ENCODE data around the gene PSME3. TPM values are rescaled to one million over a fixed set of nuclear protein-coding genes. Genes with fewer than 3 reads are reported as not detected.
A peak's percentile ranks its signal among the peaks of the same experiment; 100 is the strongest.

The PSME3 gene
- total RNA-seq, 2 donors from 2014 or later = 41.2 to 51.6 TPM

DNA sequence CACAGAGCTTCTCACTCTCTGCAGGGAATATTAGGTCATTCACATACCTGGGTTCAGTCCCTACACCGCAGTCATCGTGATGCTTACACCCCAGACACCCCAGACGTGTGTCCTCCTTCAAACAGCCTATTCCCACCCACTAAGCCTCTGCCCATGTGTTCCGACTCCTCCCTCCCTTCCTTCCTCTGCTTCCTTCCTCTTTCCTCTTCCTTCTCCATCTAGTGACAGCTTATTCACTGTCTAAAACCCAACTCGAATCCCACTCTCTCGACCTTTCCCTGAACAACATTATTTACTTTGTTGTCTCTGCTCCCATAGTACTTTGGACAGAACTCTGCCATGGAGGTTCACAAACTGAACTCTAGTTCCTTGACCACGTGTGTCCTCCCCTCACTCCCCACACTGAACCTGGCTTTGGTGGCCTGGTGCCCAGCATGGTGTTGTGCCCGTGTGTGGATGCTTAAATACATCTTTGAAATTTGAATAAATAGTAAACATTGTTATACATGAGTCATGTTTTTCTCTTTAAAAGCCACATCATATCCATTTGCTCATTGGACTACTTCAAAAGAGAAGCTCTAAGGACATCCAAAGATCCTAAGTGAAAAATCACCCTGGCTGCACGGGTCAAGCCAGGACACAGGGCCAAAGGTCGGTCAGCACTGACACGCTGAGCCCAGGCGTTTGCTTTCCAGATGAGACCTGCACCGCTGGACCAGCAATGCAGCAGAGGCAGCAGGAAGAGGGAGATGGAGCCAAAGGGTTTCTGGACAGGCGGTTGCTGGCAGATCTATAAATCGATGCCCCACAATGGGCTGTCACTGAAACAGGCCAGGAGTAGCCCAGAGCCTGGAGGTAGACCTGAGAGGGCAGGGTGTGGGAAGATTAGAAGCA is 53.3 kb downstream of the PSME3 start:
- Histone ChIP-seq H3K36me3 (replicated peaks in 1 of 2; ENCODE audit: insufficient read depth in 1 of 2, low read depth in 2 of 2) (no peaks in the 10 kb centered on the region), H3K4me3 (no peak overlapping the region), H3K4me1 (peaks cover 24% of the 10 kb centered on the region), H3K9me3 (no peaks in the 10 kb centered on the region), H3K27ac (peak overlapping the region in 2 of 4 donors; percentile 8 to 10), H3K27me3 (no peaks in the 10 kb centered on the region)
- no peak for TF ChIP-seq POLR2A (IDR thresholded peaks at IDR 0.05)
- TF ChIP-seq, protein P1, sequence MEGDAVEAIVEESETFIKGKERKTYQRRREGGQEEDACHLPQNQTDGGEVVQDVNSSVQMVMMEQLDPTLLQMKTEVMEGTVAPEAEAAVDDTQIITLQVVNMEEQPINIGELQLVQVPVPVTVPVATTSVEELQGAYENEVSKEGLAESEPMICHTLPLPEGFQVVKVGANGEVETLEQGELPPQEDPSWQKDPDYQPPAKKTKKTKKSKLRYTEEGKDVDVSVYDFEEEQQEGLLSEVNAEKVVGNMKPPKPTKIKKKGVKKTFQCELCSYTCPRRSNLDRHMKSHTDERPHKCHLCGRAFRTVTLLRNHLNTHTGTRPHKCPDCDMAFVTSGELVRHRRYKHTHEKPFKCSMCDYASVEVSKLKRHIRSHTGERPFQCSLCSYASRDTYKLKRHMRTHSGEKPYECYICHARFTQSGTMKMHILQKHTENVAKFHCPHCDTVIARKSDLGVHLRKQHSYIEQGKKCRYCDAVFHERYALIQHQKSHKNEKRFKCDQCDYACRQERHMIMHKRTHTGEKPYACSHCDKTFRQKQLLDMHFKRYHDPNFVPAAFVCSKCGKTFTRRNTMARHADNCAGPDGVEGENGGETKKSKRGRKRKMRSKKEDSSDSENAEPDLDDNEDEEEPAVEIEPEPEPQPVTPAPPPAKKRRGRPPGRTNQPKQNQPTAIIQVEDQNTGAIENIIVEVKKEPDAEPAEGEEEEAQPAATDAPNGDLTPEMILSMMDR (IDR thresholded peaks at IDR 0.05) = no peak
- intact Hi-C loops (cut with DNase I) = no loop called here
- DNase-seq (no peak), ATAC-seq (no peak)
- 47 to 58% methylated on average over 14 to 15 of the region's 15 CpGs for WGBS, 2 donors

DNA sequence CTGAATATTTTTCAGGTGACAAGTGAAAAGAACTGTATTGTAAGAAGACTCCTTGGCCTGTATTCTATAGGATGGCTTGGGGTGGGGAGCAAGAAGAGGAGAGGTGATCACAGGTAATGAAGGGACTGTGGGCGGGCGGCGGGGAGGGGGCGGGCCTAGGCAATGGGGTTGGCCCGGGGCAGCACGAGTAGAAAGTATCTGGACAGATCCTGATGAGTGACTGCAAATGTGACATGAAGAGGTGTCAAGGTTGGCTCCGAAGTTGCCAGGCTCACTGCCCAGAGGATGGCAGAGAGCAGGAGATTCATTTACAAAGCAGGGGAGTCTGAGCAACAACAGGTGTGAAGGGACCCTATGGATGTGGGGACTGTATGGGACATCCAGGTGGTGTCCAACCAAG is 56.6 kb downstream of the PSME3 start:
- H3K4me3 ChIP-seq = no peak overlapping the region
- H3K27ac ChIP-seq = no peak overlapping the region
- 81 to 82% methylated on average over 7 of the region's 7 CpGs for WGBS, 2 donors
- no peaks in the 10 kb centered on the region for H3K36me3 ChIP-seq (replicated peaks in 1 of 2; ENCODE audit: insufficient read depth in 1 of 2, low read depth in 2 of 2)
- no peaks in the 10 kb centered on the region for H3K27me3 ChIP-seq
- no peaks in the 10 kb centered on the region for H3K9me3 ChIP-seq
- intact Hi-C loops (cut with DNase I) = no loop called here
- H3K4me1 ChIP-seq = peaks cover 55% of the 10 kb centered on the region
- no peak for ATAC-seq
- TF ChIP-seq POLR2A (IDR thresholded peaks at IDR 0.05) = no peak
- TF ChIP-seq, protein P1 (IDR thresholded peaks at IDR 0.05) = no peak
- DNase-seq = no peak

DNA sequence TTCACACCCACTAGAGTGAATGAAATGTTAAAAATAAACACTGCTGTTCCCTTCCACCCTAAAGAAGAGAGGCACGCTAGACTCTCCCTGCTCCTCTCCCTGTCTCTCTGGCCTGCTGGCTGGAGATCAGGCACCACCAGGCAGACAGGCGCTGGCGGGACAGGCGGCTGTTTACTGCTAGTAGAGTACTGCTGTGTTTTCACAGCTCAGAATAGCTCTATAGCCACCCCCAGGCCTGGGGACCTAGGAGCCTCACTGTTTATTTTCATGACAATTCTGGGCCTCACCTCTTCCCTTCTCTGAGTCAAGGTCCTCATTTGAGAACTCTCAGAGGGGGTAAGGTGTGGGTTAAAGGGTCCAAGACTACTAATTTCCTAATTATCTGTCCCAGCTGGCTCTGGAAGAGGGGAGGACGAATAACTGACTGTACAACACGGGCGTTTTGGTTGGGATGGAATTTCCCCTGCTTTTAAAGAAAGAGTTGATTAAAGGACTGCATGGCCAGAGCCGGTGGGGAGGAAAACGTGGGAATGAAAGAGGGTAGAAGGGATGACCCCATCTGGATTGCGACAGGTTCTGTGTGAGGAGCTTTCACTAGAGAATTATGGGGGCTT is 58.4 kb downstream of the PSME3 start:
- H3K27me3 ChIP-seq = no peaks in the 10 kb centered on the region
- H3K27ac ChIP-seq = peak overlapping the region; percentile 23 to 94 (median 52)
- TF ChIP-seq, protein P1 (IDR thresholded peaks at IDR 0.05) = no peak
- no peak for TF ChIP-seq POLR2A (IDR thresholded peaks at IDR 0.05)
- H3K9me3 ChIP-seq = no peaks in the 10 kb centered on the region
- H3K36me3 ChIP-seq (replicated peaks in 1 of 2; ENCODE audit: insufficient read depth in 1 of 2, low read depth in 2 of 2) = no peaks in the 10 kb centered on the region
- intact Hi-C loops (cut with DNase I) = no loop called here
- H3K4me3 ChIP-seq = no peak overlapping the region
- H3K4me1 ChIP-seq = peaks cover 61% of the 10 kb centered on the region
- 40 to 53% methylated on average over 10 of the region's 10 CpGs for WGBS, 2 donors
- ATAC-seq = no peak
- DNase-seq = peak in 3 of 4 donors; percentile 47 to 50 (median 50)

DNA sequence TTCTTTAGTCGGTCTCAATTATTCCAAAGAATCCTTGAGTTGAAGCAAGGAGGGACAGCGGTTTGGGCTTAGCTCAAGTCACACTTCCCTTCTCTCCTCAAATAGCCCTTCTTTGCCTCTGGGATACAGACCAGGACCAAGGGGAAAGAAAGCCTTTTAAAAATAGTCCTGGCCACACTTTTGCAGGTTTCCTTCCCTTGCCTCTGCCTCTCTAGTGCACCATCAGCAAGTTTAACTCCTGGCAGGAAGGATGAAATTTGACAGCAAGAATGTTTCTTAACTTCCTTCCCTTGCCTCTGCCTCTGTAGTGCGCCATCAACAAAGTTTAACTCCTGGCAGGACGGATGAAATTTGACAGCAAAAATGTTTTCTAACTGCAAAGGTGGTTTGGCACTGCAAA is 60.2 kb downstream of the PSME3 start:
- H3K27me3 ChIP-seq = no peaks in the 10 kb centered on the region
- ATAC-seq (no peak), DNase-seq (no peak)
- intact Hi-C loops (cut with DNase I) = no loop called here
- H3K36me3 ChIP-seq (replicated peaks in 1 of 2; ENCODE audit: insufficient read depth in 1 of 2, low read depth in 2 of 2) = no peaks in the 10 kb centered on the region
- H3K27ac ChIP-seq = peak overlapping the region; percentile 74 to 94 (median 86)
- no peak overlapping the region for H3K4me3 ChIP-seq
- no peaks in the 10 kb centered on the region for H3K9me3 ChIP-seq
- TF ChIP-seq, protein P1 (IDR thresholded peaks at IDR 0.05) = no peak
- no peak for TF ChIP-seq POLR2A (IDR thresholded peaks at IDR 0.05)
- H3K4me1 ChIP-seq = peaks cover 50% of the 10 kb centered on the region
- 37 to 42% methylated on average over 4 of the region's 4 CpGs for WGBS, 2 donors

Small RNA genes lying within 50 kb of the gene (microRNA-seq; reads per million reads assigned to microRNA genes)
- 0 to 0.47 reads per million in 2 donors for gene MIR6781 (ENCODE audit: borderline number of aligned reads in 2 of 2, borderline replicate concordance in 2 of 2)

Small RNA genes lying within 50 kb of the gene (small RNA-seq; reads per million reads assigned to genes)
- not detected for gene MIR6781
- not detected for gene RNU6-287P

Other genes with a start within 250 kb of the PSME3 start
- 10 to 100 TPM; 36.9 to 42.0 TPM for gene RETREG3, start 224.0 kb upstream of the PSME3 start, total RNA-seq
- 10 to 100 TPM; 17.4 to 23.1 TPM for gene TUBG1, start 223.7 kb upstream of the PSME3 start, total RNA-seq
- 10 to 100 TPM; 64.1 to 80.4 TPM for gene TUBG2, start 174.1 kb upstream of the PSME3 start, total RNA-seq
- gene PLEKHH3, start 156.4 kb upstream of the PSME3 start, total RNA-seq = 100 to 1,000 TPM in 1 of 2 donors, 10 to 100 TPM in 1; 63.0 to 105 TPM
- gene CCR10, start 151.6 kb upstream of the PSME3 start, total RNA-seq = under 1 TPM; 0.78 to 0.99 TPM
- gene CNTNAP1, start 150.9 kb upstream of the PSME3 start, total RNA-seq = 1 to 10 TPM; 4.9 to 6.7 TPM
- 10 to 100 TPM; 19.1 to 28.5 TPM for gene EZH1, start 88.4 kb upstream of the PSME3 start, total RNA-seq
- 1 to 10 TPM; 3.1 to 7.6 TPM for gene RAMP2, start 72.2 kb upstream of the PSME3 start, total RNA-seq
- 10 to 100 TPM; 17.8 to 23.9 TPM for gene VPS25, start 59.9 kb upstream of the PSME3 start, total RNA-seq
- gene WNK4, start 52.8 kb upstream of the PSME3 start, total RNA-seq = under 1 TPM in 1 of 2 donors, not detected in 1; 0.26 TPM
- 10 to 100 TPM; 69.2 to 72.4 TPM for gene COA3, start 34.7 kb upstream of the PSME3 start, total RNA-seq
- not detected for gene CNTD1, start 34.5 kb upstream of the PSME3 start, total RNA-seq
- gene BECN1, start 9.1 kb upstream of the PSME3 start, total RNA-seq = 10 to 100 TPM; 50.4 to 65.1 TPM
- 1 to 10 TPM; 1.0 to 3.0 TPM for gene AOC2, start 11.2 kb downstream of the PSME3 start, total RNA-seq
- 10 to 100 TPM in 1 of 2 donors, 1 to 10 TPM in 1; 6.5 to 55.7 TPM for gene AOC3, start 17.8 kb downstream of the PSME3 start, total RNA-seq
- gene G6PC1, start 67.4 kb downstream of the PSME3 start, total RNA-seq = 1 to 10 TPM in 1 of 2 donors, not detected in 1; 2.6 TPM
- gene AARSD1, start 131.1 kb downstream of the PSME3 start, total RNA-seq = 10 to 100 TPM; 44.5 to 51.9 TPM
- gene PTGES3L, start 146.7 kb downstream of the PSME3 start, total RNA-seq = under 1 TPM in 1 of 2 donors, not detected in 1; 0.52 TPM
- gene RUNDC1, start 147.2 kb downstream of the PSME3 start, total RNA-seq = 10 to 100 TPM; 17.1 to 37.6 TPM
- 100 to 1,000 TPM; 406 to 507 TPM for gene RPL27, start 165.0 kb downstream of the PSME3 start, total RNA-seq
- gene IFI35, start 173.4 kb downstream of the PSME3 start, total RNA-seq = 10 to 100 TPM; 16.2 to 19.5 TPM
- 100 to 1,000 TPM in 1 of 2 donors, 10 to 100 TPM in 1; 83.7 to 101 TPM for gene VAT1, start 189.0 kb downstream of the PSME3 start, total RNA-seq
- gene RND2, start 191.8 kb downstream of the PSME3 start, total RNA-seq = under 1 TPM; 0.33 to 0.52 TPM

All from body of pancreas (tissue), 4 donors.